Erythroblast (primary cell): ENCODE measurements around the gene SLC25A52.

Experiments used
- GATA1 ChIP-seq: IDR thresholded peaks from 2 replicates; pipeline ENCODE4 v1.6.1; 2011; ENCODE audit warnings: low read depth, mild to moderate bottlenecking, control low read depth, low read length, moderate library complexity
- POLR2A ChIP-seq: IDR thresholded peaks from 2 replicates; pipeline ENCODE4 v1.6.1; 2011; ENCODE audit warnings: mild to moderate bottlenecking, low read length

DNA sequence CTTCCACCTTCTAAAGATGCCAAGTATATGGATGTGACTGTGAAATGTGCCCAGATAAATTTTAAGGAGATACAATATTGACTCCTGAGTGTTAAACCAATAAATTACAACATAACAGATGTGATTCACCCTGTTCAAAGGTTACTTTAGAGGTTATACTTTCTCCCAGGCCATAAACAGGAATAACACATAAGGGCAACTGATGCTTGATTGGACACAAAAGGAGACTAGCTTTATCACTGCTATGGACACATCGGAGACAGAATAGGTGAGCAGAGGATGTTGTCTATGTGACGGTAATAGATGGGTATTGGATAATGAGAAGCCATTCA lies 31.9 kb upstream of the SLC25A52 start:
- no peak for TF ChIP-seq POLR2A
- TF ChIP-seq GATA1: no peak
